ENCODE results near the gene PCYT1B.

DNA sequence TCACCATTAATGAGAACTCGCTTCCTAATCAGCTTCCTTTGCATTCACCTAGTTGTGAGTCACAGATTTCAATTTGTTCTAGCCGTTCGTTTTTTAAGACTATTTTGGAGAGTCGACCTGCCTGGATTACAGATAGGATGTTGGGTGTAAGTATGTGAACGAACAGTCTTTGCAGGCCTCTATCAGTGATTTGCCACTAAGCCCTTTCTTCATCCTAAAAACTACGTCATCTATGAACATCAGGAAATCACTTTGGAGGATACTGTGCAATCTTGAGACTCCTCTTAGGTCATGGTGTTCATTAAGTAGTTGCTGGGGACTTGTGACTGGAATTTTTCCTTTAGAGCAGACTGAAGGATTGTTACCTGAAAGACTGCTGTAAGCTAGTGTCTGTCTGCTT lies 47.7 kb upstream of the PCYT1B start:
- TF ChIP-seq, protein P1, sequence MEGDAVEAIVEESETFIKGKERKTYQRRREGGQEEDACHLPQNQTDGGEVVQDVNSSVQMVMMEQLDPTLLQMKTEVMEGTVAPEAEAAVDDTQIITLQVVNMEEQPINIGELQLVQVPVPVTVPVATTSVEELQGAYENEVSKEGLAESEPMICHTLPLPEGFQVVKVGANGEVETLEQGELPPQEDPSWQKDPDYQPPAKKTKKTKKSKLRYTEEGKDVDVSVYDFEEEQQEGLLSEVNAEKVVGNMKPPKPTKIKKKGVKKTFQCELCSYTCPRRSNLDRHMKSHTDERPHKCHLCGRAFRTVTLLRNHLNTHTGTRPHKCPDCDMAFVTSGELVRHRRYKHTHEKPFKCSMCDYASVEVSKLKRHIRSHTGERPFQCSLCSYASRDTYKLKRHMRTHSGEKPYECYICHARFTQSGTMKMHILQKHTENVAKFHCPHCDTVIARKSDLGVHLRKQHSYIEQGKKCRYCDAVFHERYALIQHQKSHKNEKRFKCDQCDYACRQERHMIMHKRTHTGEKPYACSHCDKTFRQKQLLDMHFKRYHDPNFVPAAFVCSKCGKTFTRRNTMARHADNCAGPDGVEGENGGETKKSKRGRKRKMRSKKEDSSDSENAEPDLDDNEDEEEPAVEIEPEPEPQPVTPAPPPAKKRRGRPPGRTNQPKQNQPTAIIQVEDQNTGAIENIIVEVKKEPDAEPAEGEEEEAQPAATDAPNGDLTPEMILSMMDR (IDR thresholded peaks at IDR 0.05) = no peak
- TF ChIP-seq POLR2A (IDR thresholded peaks at IDR 0.05) (no peak), EP300 (IDR thresholded peaks at IDR 0.05) (no peak)
